SK-N-MC (cell line): ENCODE measurements around the gene TRIM33.

Experiments used
- EZH2 ChIP-seq: fragments of 200-600 bp; sonication (generic); IDR thresholded peaks from one replicate; pipeline ENCODE4 v1.6.1; 2017; ENCODE audit warnings: antibody characterized with exemption
- POLR2AphosphoS5 ChIP-seq: IDR thresholded peaks from 2 replicates; pipeline ENCODE4 v1.6.1; 2012; ENCODE audit warnings: mild to moderate bottlenecking, low read depth, low read length, borderline replicate concordance

- TF ChIP-seq EZH2 (no peak), POLR2AphosphoS5 (peak; percentile 47)
Observed at GRCh38 chr1:114346480-114347029, 164.4 kb downstream of the TRIM33 start.
